22Rv1 (cell line): Measurements from ENCODE around the gene DIPK1B.

Source experiments
- H3K27ac ChIP-seq: fragments of 450-650 bp; 2 replicates; pipeline ENCODE4 v1.5.1; 2017
- ZFX ChIP-seq: fragments of 450-650 bp; IDR thresholded peaks from 2 replicates; pipeline ENCODE4 v1.6.1; 2017; ENCODE audit warnings: antibody characterized with exemption, borderline replicate concordance
- TF ChIP-seq, protein P1 (sequence below): fragments of 450-650 bp; IDR thresholded peaks from 2 replicates; pipeline ENCODE4 v1.5.1; 2017; ENCODE audit warnings: mild to moderate bottlenecking

Gene DIPK1B

DNA sequence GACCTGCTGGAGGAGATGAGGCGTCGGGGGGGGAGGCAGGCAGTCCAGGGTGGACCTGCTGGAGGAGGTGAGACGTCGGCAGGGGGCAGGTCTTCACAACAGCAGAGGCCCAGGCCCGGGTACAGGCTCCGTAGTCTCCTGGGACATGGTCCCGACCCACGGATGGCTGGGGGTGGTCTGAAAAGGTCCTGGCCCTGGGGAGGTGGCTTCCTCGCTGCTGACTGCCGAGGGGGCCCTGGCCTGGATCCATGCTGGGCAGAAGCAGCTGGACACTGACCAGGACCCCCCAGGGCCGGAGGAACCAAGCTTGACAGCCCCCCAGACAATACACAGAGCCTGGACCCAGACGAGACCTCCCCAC, 41.1 kb upstream of the DIPK1B start:
- H3K27ac ChIP-seq, result no peak overlapping the region
- no peak for TF ChIP-seq ZFX
- TF ChIP-seq, protein P1, sequence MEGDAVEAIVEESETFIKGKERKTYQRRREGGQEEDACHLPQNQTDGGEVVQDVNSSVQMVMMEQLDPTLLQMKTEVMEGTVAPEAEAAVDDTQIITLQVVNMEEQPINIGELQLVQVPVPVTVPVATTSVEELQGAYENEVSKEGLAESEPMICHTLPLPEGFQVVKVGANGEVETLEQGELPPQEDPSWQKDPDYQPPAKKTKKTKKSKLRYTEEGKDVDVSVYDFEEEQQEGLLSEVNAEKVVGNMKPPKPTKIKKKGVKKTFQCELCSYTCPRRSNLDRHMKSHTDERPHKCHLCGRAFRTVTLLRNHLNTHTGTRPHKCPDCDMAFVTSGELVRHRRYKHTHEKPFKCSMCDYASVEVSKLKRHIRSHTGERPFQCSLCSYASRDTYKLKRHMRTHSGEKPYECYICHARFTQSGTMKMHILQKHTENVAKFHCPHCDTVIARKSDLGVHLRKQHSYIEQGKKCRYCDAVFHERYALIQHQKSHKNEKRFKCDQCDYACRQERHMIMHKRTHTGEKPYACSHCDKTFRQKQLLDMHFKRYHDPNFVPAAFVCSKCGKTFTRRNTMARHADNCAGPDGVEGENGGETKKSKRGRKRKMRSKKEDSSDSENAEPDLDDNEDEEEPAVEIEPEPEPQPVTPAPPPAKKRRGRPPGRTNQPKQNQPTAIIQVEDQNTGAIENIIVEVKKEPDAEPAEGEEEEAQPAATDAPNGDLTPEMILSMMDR, result no peak

DNA sequence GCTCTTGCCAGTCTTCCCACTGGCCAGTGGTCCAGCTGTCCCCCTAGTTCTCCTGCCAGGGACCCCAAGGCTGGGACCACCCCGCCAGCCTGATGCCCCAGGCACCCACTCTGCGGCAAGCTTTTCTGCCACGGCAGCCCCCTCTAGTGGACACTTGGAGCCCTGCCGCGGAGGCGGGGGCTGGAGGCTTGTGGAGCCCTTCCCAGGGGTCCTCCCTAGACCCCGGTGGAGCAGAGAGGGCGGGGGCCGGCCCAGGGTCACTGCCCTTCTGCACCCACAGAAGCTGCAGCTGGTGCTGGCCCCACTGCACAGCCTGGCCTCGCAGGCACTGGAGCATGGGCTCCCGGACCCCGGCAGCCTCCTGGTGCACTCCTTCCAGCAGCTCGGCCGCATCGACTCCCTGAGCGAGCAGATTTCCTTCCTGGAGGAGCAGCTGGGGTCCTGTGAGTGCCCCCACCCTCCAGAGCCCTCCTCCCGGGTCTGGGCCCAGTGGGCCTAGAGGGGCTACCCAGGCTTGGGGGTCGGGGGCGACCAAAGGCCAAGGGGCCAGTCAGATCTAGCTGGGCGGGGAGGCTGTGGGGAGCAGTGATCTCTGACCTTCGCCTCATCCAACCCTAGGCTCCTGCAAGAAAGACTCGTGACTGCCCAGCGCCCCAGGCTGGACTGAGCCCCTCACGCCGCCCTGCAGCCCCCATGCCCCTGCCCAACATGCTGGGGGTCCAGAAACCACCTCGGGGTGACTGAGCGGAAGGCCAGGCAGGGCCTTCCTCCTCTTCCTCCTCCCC, 40.5 kb upstream of the DIPK1B start:
- H3K27ac ChIP-seq, result no peak overlapping the region
- no peak for TF ChIP-seq ZFX
- TF ChIP-seq, protein P1, result peak; percentile 96

DNA sequence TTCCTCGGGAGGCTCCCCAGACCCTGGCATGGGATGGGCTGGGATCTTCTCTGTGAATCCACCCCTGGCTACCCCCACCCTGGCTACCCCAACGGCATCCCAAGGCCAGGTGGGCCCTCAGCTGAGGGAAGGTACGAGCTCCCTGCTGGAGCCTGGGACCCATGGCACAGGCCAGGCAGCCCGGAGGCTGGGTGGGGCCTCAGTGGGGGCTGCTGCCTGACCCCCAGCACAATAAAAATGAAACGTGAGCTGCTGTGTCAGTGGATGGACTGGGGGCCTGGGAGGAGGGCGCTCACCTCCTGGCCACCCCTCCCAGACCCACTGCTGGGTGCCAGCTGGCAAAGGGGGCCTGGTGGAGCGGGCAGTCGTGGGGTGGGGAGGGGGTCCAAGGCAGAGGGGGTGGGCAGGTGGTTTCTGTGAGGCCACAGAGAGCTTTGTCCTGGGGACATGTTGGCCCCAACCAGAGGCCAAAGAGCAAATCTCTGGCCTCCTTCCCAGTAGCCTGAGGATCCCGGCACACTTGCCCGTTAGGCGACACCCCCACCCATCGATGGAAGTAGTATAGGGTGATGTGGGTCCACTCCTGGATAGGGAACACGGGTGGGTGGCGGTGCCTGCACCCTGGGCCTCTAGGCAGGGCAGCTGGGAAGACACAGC, 39.8 kb upstream of the DIPK1B start:
- no peak overlapping the region for H3K27ac ChIP-seq
- TF ChIP-seq ZFX, result no peak
- TF ChIP-seq, protein P1, result no peak

DNA sequence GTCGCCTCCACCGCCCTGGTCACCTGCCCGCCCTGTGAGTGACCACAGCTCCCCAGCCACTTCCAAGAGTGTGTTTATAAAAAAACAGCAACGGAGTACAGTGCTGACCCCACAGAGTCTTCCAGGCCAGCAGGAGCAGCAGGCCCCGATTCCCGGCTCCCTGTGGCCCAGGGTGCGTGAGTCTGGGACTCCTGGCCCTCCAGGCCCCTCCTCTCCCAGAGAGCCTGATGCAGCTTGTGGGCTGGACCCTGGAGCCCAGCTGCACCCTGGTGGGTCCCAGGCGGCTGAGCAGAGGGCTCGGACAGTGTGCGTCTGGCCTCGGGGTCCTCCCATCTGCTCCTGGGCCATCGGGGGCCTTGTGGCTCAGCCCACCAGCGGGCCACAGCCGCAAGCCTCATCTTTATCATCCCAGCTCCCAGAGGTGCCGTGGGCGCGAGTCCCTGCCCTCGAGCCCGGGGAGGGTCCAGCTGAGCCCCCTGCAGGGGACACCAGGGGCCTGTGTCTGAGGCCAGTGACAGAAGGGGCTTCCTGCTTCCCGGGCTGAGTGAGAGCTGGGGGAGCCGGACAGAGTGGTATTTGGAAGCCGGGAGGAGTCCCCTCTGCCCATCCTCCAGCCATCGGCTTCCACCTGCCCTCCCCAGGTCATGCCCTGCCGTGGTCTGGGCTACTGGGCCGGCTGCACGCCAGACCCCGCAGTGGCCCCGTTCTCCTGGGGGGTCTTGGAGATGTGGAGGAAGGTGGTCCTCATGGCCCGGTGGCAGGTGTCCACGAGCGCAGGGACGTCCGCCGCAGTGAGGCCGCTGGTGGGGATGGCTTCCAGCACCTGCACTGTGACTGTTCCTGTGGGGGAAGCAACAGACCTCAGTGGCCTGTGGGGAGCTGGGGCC, 39.0 kb upstream of the DIPK1B start:
- TF ChIP-seq, protein P1, result no peak
- TF ChIP-seq ZFX, result no peak
- no peak overlapping the region for H3K27ac ChIP-seq

GRCh38 chr9:136673975-136674785, 38.2 kb upstream of the DIPK1B start:
- TF ChIP-seq ZFX, result no peak
- TF ChIP-seq, protein P1, result no peak
- no peak overlapping the region for H3K27ac ChIP-seq

DNA sequence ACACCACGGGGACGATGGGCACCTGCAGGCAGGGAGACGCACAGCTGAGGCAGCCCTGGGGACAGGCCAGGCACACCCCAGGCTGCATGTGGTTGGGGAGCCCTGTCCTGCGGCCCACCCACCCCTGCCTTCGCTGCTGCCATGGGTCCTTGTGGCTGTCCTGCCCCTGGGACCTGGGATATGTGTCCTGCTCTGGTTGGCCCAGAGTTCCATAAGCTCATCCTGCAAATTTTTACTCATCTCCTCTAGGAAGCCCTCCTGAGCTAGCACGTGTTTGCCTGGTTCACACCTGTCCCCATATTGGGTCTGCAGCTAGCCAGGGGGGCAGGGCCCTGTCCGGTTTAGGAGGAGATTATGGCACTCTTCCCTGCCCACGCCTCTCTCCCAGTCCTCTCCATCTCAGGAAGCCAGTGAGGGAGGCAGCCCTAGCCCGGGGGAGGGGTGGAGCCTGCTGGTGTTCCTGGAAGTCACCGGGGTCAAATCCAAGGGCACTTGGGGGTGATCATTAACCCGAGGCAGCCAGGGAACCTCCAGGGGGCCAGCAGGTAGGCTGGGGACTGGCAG, 37.5 kb upstream of the DIPK1B start:
- TF ChIP-seq, protein P1, result no peak
- no peak for TF ChIP-seq ZFX
- no peak overlapping the region for H3K27ac ChIP-seq
